ENCODE data around the gene ETV1.

DNA sequence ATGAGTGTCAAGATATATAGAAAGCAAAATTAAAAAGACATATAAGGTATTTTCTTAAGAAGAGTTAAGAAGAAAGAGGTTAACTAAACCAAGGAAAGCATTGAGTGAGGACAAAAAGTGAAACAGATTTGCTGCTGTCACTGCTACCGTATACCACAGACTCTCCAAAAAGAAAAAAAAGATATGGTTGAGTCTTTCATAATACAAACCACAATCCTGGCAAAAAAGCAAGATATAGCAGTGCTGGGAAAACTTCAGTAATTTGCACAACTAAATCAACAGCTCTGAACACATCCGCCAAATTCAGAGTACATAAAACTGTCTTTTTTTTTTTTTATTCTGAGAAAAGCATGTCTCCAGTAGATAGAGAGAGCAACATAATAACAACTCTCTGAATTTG lies 114.7 kb downstream of the ETV1 start:
- no peak for TF ChIP-seq POLR2A (IDR thresholded peaks at IDR 0.05)
- no peak for TF ChIP-seq CTCF (IDR thresholded peaks at IDR 0.05)
